HEK293 (cell line): ENCODE data around the gene B3GNT9.

Experiments used
- CTCF ChIA-PET: fragments of 350-600 bp; formaldehyde crosslinking; extraction: SDS; loops from one replicate; lab custom pipeline; 2021; ENCODE audit warnings: antibody characterized with exemption; lab: Yijun Ruan, JAX
- POLR2A ChIA-PET: fragments of 300-600 bp; formaldehyde crosslinking; extraction: SDS; loops from one replicate; lab custom pipeline; 2020; ENCODE audit warnings: antibody characterized with exemption, inconsistent platforms; lab: Yijun Ruan, JAX
- H3K27ac ChIP-seq: fragments of 200-500 bp; sonication (Bioruptor generic); 2 replicates; pipeline ENCODE4 v1.5.1; 2014; ENCODE audit warnings: low read depth, low read length, control low read depth, inconsistent platforms; ENCODE audit errors: extremely low read depth
- H3K36me3 ChIP-seq, 2 experiments: fragments of 200-500 bp in 1 of 2; sonication (Bioruptor generic) in 1 of 2; 1 replicate in 1 of 2; 2 replicates in 1 of 2; pipeline ENCODE4 v1.5.1; 2014 to 2017; ENCODE audit warnings: inconsistent platforms in 2 of 2, low read length in 2 of 2; ENCODE audit not compliant: control insufficient read depth in 2 of 2, insufficient read depth in 1 of 2
- H3K4me1 ChIP-seq: fragments of 200-500 bp; sonication (Bioruptor generic); 2 replicates; pipeline ENCODE4 v1.5.1; 2014; ENCODE audit warnings: mild to moderate bottlenecking, low read length, inconsistent platforms; ENCODE audit not compliant: control insufficient read depth, insufficient read depth
- H3K4me3 ChIP-seq: 2 replicates; pipeline ENCODE4 v1.5.1; 2011; ENCODE audit warnings: low read depth, mild to moderate bottlenecking, control low read depth, low read length, moderate library complexity
- H3K9me3 ChIP-seq: fragments of 200-500 bp; sonication (Bioruptor generic); 2 replicates; pipeline ENCODE4 v1.5.1; 2014; ENCODE audit warnings: low read depth, low read length, inconsistent platforms; ENCODE audit not compliant: control insufficient read depth, insufficient read depth
- CTCF ChIP-seq: fragments of 450-650 bp; formaldehyde crosslinking; IDR thresholded peaks from 2 replicates; pipeline ENCODE4 v1.5.1; 2016; ENCODE audit warnings: missing biosample characterization, missing genetic modification characterization
- EGR2 ChIP-seq: fragments of 450-650 bp; formaldehyde crosslinking; IDR thresholded peaks from 2 replicates; pipeline ENCODE4 v1.5.1; 2016; ENCODE audit warnings: low read depth, missing biosample characterization, missing genetic modification characterization
- GLI2 ChIP-seq: fragments of 450-650 bp; formaldehyde crosslinking; IDR thresholded peaks from 2 replicates; pipeline ENCODE4; 2017; ENCODE audit warnings: missing biosample characterization, missing genetic modification characterization, low read depth, borderline replicate concordance
- INSM2 ChIP-seq: fragments of 450-650 bp; formaldehyde crosslinking; IDR thresholded peaks from 2 replicates; pipeline ENCODE4 v1.5.1; 2016; ENCODE audit warnings: missing biosample characterization, missing genetic modification characterization
- KLF10 ChIP-seq: fragments of 450-650 bp; IDR thresholded peaks from 2 replicates; pipeline ENCODE4 v1.5.1; 2018; ENCODE audit warnings: missing biosample characterization, mild to moderate bottlenecking, missing genetic modification characterization
- KLF8 ChIP-seq: fragments of 450-650 bp; formaldehyde crosslinking; IDR thresholded peaks from 2 replicates; pipeline ENCODE4 v1.5.1; 2016; ENCODE audit warnings: missing biosample characterization, missing genetic modification characterization
- PBX3 ChIP-seq: sonication (generic); formaldehyde crosslinking; IDR thresholded peaks from 2 replicates; pipeline ENCODE4 v1.8.1; 2022; ENCODE audit warnings: mild to moderate bottlenecking, moderate library complexity, missing genetic modification reagents
- TSHZ1 ChIP-seq: fragments of 450-650 bp; formaldehyde crosslinking; IDR thresholded peaks from 2 replicates; pipeline ENCODE4 v1.5.1; 2016; ENCODE audit warnings: missing biosample characterization, missing genetic modification characterization, borderline replicate concordance
- ZBTB44 ChIP-seq: fragments of 450-650 bp; IDR thresholded peaks from 2 replicates; pipeline ENCODE4 v1.5.1; 2018; ENCODE audit warnings: missing biosample characterization, mild to moderate bottlenecking, missing genetic modification characterization
- ZNF302 ChIP-seq: fragments of 450-650 bp; formaldehyde crosslinking; IDR thresholded peaks from 2 replicates; pipeline ENCODE4 v1.5.1; 2016; ENCODE audit warnings: missing biosample characterization, missing genetic modification characterization, low read depth
- ZNF37A ChIP-seq: fragments of 450-650 bp; IDR thresholded peaks from 2 replicates; pipeline ENCODE4 v1.5.1; 2018; ENCODE audit warnings: missing biosample characterization, missing genetic modification characterization
- ZNF398 ChIP-seq: fragments of 450-650 bp; formaldehyde crosslinking; IDR thresholded peaks from 2 replicates; pipeline ENCODE4 v1.5.1; 2017; ENCODE audit warnings: missing biosample characterization, missing genetic modification characterization
- ZNF473 ChIP-seq: fragments of 450-650 bp; formaldehyde crosslinking; IDR thresholded peaks from 2 replicates; pipeline ENCODE4 v1.5.1; 2017; ENCODE audit warnings: missing biosample characterization, missing genetic modification characterization
- ZNF501 ChIP-seq: fragments of 450-650 bp; formaldehyde crosslinking; IDR thresholded peaks from 2 replicates; pipeline ENCODE4 v1.5.1; 2016; ENCODE audit warnings: missing biosample characterization, missing genetic modification characterization
- ZNF514 ChIP-seq: fragments of 450-650 bp; formaldehyde crosslinking; IDR thresholded peaks from 2 replicates; pipeline ENCODE4 v1.5.1; 2016; ENCODE audit warnings: missing biosample characterization, missing genetic modification characterization
- ZNF580 ChIP-seq: fragments of 450-650 bp; formaldehyde crosslinking; IDR thresholded peaks from 2 replicates; pipeline ENCODE4 v1.5.1; 2016; ENCODE audit warnings: missing biosample characterization, missing genetic modification characterization
- ZNF707 ChIP-seq: fragments of 450-650 bp; formaldehyde crosslinking; IDR thresholded peaks from 2 replicates; pipeline ENCODE4 v1.5.1; 2016; ENCODE audit warnings: missing biosample characterization, missing genetic modification characterization
- ZNF791 ChIP-seq: fragments of 450-650 bp; formaldehyde crosslinking; IDR thresholded peaks from 2 replicates; pipeline ENCODE4 v1.5.1; 2016; ENCODE audit warnings: missing biosample characterization, missing genetic modification characterization
- ZNF837 ChIP-seq: fragments of 450-650 bp; formaldehyde crosslinking; IDR thresholded peaks from 2 replicates; pipeline ENCODE4 v1.5.1; 2016; ENCODE audit warnings: missing biosample characterization, missing genetic modification characterization

Gene B3GNT9

GRCh38 chr16:67117716-67118115, 33.1 kb downstream of the B3GNT9 start:
- ChIA-PET POLR2A (no interaction called here), CTCF (no interaction called here)
- Histone ChIP-seq H3K9me3 (no peaks in the 10 kb centered on the region), H3K4me1 (no peaks in the 10 kb centered on the region), H3K36me3 (peaks cover 13 to 48% of the 10 kb centered on the region in 2 experiments), H3K4me3 (no peak overlapping the region), H3K27ac (no peak overlapping the region)
- TF ChIP-seq ZNF398 (tag by site-specific recombination) (no peak), TSHZ1 (tag by site-specific recombination) (no peak), KLF10 (tag by site-specific recombination) (no peak), ZBTB44 (no peak), PBX3 (CRISPR knock-in tag) (no peak), GLI2 (tag by site-specific recombination) (no peak), ZNF837 (tag by site-specific recombination) (no peak), KLF8 (no peak), ZNF514 (tag by site-specific recombination) (no peak), ZNF473 (tag by site-specific recombination) (no peak), ZNF707 (no peak), ZNF501 (tag by site-specific recombination) (no peak), ZNF37A (no peak), ZNF791 (no peak), INSM2 (tag by site-specific recombination) (no peak), CTCF (tag by site-specific recombination) (no peak), ZNF302 (tag by site-specific recombination) (no peak), EGR2 (tag by site-specific recombination) (no peak), ZNF580 (tag by site-specific recombination) (no peak)
